Activated CD4-positive, alpha-beta T cell treated with anti-CD3 and anti-CD28 coated beads, Interleukin-2, amount 50 U/mL, for 4 hours (primary cell): ENCODE measurements around the gene MGAT4B.

ENCODE experiments used
- DNase-seq, 2 experiments: peaks; one replicate each; pipeline ENCODE4 v3.0.0-alpha.2; 2020

Gene MGAT4B

GRCh38 chr5:179825655-179826182 lies 19.1 kb upstream of the MGAT4B start:
- no peak for DNase-seq

DNA sequence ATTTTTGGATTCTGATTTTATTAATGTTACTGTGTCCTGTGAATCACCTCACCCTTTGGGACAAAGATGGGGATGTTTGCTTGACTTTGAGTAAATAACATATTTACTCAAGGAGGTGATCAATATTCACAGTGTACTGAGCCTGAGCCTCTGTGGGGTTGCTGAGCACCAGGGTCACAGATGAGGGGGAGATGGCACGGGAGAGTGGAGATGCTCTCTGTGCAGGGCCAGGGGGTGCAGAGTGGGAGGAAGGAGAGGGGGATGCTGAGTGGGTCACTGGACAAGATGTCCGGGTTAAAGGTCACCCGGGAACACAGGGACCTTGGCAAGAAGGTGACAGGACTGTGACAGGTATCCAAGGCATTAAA lies 18.1 kb upstream of the MGAT4B start:
- DNase-seq: no peak

DNA sequence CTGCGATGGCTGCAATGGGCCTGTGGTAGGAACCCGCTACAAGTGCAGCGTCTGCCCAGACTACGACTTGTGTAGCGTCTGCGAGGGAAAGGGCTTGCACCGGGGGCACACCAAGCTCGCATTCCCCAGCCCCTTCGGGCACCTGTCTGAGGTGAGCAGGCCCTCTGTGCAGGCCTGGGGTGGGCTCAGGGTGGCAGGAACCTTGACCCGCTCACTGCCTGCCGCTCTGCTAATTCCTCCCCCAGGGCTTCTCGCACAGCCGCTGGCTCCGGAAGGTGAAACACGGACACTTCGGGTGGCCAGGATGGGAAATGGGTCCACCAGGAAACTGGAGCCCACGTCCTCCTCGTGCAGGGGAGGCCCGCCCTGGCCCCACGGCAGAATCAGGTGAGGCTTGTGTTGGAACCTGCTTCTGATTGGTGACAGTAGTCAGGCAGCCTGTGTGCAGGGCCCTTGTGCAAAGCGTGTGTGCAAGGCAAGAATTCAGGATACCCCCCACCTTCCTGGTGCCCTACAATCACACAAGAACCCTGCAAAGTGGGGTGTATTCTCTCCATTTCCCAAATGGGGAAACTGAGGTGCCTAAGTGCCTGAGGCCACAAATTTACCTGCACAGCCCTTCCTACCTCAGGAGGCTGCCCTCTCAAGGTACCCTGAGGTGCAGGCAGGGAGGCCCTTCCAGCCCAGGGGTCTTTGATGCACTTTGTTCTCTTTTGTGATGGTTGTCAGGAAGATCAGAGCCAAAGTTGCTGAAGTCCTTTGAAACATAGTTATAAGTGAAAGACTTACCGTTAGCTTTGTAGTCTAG lies 17.5 kb upstream of the MGAT4B start:
- no peak for DNase-seq

DNA sequence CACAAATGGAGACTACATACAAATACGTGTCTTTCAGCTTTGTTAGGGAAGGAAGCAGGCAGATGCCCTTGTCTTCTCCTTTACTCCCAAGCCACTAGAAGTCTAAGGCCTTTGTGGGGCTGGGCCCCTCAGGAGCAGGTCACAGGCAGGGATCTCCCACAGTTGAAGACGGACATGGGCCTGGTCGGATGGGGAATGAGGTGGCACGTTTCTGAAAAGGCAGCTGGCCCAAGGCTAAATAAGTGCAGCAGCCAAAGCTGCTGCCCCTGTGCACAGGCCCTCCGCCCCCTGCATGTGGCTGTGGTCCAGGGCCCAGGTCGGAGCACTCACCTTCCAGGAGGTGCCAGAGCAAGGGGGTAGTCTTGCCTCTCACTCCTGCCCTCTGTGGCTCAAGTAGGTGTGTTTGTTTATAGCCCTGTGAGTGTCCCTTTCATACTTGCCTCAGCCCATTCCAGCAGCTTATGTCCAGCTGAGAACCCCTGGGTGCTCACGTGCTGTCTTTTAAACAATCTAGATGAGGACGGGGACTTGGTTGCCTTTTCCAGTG lies 15.9 kb upstream of the MGAT4B start:
- DNase-seq: no peak

DNA sequence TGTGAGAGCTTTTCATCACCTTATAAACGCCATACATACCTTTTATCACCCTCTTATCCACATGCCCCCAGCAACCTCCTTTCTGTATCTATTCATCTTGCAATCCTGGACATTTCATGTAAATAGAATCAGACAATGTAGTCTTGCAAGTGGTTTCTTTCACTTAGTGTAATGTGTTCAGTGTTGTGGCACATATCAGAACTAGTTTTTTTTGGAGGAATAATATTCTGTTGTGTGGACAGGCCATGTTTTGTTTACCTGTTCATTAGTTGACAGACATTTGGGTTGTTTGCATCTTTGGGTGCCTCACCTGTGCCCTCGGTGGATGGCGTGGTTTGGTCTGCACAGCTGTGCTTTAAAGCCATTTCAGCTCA lies 15.4 kb upstream of the MGAT4B start:
- DNase-seq: no peak

DNA sequence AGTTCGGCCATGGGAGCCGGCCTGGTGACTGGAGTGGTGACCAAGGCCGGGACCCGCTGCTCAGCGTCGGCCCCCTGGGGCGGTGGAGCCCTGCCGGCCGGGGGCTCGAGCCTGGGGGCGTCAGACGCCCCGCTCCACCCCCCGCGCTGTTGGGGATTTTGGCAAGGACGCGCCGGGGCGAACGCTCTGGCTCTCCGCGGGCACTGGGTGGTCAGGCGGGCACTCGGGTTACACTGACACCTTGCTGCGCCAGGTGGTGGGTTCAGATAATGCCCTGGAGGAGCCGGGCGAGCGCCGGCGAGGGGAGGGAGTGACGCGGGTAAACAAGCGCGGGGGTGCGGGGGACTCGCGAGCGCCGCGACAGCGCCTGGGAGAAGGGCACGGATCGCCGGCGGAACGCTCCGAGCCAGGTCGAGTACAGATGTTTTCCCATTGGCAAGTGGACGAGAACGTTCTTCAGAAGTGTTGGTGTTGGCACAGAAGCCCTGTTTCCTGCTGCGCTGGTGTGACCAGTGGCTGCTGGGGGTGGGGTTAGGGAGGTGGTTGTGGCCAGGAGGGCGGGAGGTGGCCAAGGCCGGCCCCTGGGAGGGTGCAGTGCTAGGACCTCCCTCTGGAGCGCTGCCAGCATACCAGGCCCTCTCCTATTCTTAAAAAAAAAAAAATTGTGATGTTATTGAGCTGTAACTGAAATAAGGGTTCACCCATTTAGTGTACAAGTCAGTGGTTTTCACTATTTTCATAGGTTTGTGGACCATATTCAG lies 14.8 kb upstream of the MGAT4B start:
- DNase-seq: peak; percentile 72 to 75

DNA sequence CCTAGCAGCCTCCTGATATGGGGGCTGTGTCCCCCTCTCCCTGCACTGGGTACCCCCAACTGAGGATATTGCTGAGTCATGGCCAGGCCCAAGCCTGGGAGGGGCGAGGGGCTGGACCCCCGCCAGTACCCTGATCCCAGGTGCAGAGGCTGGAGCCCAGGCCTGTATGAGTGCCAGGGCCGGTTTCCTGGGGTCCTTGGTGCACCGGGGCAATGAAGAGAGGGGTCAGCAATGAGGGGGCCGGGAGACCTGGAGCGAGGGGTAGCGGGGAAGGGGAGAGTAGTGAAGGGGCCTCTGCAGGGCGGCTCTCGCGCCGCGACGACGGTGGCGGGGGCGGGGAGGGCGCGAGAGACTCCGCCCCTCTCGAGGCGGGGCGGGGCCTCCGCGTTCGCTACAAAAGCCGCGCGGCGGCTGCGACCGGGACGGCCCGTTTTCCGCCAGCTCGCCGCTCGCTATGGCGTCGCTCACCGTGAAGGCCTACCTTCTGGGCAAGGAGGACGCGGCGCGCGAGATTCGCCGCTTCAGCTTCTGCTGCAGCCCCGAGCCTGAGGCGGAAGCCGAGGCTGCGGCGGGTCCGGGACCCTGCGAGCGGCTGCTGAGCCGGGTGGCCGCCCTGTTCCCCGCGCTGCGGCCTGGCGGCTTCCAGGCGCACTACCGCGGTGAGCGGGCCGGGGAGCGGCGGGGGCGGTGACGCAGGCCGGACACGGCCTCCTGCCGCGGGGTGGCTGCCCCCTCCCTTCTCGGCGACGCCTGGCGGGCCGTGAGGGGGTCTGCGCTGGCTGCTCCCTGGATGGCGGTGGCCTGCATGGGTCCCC lies 14.0 kb upstream of the MGAT4B start, which contains the start of gene SQSTM1:
Gene SQSTM1, plus strand, starts transcription at position 423 of the 815 bp plus-strand sequence. Its CDS starts 32 bp downstream, at position 455.
- peak; percentile 70 to 73 for DNase-seq

DNA sequence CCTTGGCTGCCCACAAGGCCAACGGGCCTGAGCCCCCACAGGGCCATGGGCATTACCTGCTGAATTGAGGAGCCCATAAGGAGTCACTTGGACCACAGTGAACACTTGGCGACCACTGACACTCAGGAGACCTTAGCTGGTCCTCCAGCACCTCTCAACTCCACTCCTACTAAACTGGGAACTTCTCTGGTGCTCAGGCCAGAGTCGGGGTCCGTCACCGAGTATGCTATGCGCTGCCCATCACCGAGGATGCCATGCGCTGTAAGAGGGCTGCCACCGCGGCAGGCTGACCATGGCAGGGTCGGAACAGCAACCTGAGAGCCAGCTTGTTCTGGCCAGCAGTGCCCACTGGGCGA lies 13.4 kb upstream of the MGAT4B start:
- no peak for DNase-seq

- no peak for DNase-seq
These were observed 12.8 kb upstream of the MGAT4B start for GRCh38 chr5:179819296-179820126.

- peak; percentile 71 for DNase-seq
These were observed 12.2 kb upstream of the MGAT4B start for GRCh38 chr5:179818746-179819295.

DNA sequence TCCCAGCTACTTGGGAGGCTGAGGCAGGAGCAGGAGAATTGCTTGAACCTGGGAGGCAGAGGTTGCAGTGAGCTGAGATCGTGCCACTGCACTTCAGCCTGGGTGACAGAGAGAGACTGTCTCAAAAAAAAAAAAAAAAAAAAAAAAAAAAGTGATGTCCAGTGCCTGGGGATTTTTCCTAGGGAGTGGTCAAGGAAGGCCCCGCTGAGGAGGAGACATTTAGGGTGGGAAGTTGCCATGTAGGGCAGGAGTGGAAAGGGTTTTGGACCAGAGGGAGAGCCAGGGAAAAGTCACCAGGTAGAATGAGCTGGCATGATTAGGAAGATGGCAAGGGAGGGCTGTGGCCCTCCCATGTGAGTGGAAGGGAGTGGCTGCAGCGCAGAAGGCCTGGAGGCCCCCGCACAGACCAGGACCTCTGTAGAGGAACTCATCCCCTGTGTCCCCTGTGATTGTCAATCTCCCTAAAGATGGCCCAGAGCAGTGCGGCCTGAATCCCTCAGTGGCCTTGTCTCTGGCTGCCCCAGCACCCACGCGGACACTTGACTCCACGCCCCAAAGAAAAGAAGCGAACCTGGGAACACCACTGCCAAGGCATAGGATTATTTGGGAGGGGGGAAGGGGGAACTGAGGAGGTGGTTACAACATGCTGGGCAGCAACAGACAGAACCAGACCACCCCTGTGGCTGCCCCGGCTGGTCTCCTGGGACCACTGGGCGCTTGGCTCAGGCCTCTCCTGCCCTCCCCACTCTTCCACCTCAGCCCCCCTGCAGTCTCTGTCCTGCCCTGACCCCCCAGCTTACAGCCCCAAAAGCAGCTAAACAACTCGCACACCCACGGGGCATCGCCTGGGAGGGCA lies 11.5 kb upstream of the MGAT4B start:
- no peak for DNase-seq

DNA sequence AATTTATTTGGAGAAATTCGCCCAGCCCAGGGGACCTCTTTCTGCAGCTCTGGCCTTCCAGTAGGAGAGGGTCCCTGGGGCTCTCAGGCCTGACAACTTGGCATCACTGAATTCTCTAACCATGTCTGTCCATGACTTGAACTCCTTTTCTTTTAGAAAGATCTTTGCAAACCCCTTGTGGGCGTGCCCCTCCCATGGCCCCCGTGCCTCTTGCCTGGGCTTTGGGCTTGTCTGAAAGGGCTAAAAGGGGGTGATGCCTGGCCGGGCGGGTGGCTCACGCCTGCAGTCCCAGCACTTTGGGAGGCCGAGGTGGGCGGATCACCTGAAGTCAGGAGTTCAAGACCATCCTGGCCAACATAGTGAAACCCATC lies 10.8 kb upstream of the MGAT4B start:
- DNase-seq: no peak

GRCh38 chr5:179816796-179817469 lies 10.3 kb upstream of the MGAT4B start:
- no peak for DNase-seq

- DNase-seq: no peak
These were observed 9.7 kb upstream of the MGAT4B start for GRCh38 chr5:179816401-179816795.

DNA sequence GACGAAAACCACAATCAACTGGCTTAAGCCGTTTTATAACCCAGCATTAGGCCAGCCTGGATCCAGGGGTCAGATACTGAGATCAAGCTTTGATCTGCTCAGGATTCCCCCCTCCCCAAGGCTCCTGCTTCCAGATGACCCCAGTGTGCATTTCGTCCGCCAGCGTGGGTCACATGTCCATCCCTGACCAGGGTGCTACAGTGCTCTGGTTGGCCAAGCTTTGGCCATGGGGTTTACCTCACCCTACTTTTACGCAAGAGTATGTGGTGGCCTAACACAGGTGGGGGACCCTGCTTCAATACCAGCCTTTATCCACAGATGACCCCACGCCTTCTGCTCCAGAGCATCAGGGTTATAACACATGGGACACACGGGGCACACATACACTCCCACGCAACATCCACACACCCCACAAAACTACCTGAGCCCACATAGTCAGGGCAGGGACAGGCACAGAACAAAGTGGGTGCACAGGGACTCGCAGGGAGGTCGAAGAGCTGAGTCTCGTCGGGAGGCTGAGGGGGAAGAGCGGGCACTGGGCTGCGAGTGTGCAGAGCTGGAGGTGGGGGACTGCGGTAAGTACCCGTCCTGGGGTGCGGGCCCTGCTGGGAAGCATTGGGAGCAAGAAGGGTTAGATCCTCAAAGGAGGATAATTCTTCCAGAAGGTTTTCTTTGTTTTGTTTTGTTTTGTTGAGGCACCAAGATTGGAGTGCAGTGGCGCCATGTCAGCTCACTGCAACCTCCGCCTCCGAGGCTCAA lies 9.0 kb upstream of the MGAT4B start:
- no peak for DNase-seq

GRCh38 chr5:179814090-179814489 lies 7.4 kb upstream of the MGAT4B start:
- no peak for DNase-seq

GRCh38 chr5:179812997-179813607 lies 6.4 kb upstream of the MGAT4B start:
- DNase-seq: no peak

DNA sequence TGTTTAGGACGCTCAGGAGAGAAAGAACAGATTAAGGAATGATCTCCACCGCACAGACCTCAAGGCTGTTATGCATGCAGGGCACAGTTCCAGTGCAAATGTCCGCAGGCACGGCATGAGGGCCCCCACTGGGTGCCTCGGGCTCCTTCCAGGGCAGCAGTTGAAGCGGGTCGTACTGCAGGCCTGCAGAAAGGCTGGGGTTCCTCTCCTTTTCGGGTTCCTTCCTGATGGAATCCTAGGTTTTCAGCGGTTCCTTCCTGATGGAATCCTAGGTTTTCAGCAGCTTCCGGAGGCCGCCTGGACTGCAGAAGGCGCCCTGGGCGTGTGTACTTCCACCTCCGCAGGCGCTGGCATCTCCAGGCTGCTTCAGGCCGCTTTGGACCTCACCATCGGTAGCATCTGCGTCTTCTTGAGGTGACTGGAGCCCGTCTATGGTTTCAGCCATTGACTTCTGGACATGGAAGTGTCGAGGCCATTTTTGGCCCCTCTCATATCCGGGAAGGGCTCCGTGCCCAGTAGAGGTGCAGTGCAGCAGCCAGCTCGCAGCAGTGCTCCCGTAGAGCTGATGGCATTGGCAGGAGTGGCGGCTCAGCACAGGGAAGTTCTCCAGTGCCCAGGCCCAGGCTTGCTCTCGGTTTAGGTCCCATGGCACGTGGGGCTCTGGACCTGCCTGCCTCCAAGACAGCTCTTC lies 5.6 kb upstream of the MGAT4B start:
- DNase-seq: no peak
